ENCODE data around the gene FABP7.
"Not testable (repeated sequence)": the region's sequence is repeated elsewhere in the genome, so short reads cannot be mapped to it uniquely, and the experiment has no call there.

Gene FABP7

DNA sequence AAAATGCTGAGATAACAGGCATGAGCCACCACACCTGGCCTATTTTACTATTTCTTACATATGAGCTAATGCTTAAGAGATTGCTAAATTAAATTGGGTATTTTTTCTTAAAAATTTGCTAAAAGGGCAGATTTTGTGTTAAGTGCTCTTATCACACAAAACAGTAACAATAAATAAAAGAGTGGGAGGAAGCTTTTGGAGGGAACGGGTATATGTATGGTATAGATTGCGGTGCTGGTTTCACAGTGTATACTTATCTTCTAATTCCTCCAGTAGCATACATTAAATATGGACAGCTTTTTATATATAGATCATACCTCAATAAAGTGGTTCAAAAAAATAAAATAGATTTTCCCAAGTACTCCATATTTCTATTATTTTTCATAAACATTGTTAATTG is 39.4 kb upstream of the FABP7 start:
- TF ChIP-seq FOXP2 (optimal IDR thresholded peaks at IDR 0.05; ENCODE audit: control extremely low read depth, extremely low read length, insufficient read depth) (no peak), EZH2 (IDR thresholded peaks at IDR 0.05) (no peak), POLR2AphosphoS5 (IDR thresholded peaks at IDR 0.05; ENCODE audit: borderline replicate concordance, low read depth, low read length) (no peak)
- H3K36me3 ChIP-seq (ENCODE audit: insufficient read depth, low read length) = no peaks in the 10 kb centered on the region
- H3K27ac ChIP-seq = no peak overlapping the region
- H3K9me3 ChIP-seq (ENCODE audit: low read depth, low read length) = no peaks in the 10 kb centered on the region
- H3K4me3 ChIP-seq = no peak overlapping the region
- no peak overlapping the region for H3K9ac ChIP-seq (ENCODE audit: insufficient read length)
- DNase-seq (ENCODE audit: low read depth, low spot score) = no peak

DNA sequence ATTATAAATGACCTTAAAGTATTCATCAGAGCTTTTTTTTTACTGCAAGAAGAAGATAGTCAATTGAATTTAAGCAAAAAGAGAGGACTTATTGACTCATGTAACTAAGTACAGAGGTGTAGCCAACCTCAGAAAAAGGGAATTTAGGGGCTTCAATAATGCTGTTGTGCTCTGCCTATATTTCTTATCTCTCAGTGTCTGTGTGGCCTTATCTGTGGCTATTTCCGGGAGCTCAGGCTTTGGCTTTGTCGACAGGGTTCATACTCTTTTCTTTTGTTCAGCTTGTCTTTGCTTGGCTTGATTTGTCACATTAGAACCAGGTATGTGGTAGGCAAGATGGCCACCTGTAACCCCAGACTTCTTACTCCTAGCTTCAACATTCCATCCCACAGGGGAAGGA is 38.6 kb upstream of the FABP7 start:
- Histone ChIP-seq H3K27ac (no peak overlapping the region), H3K9me3 (ENCODE audit: low read depth, low read length) (no peaks in the 10 kb centered on the region), H3K4me3 (no peak overlapping the region), H3K36me3 (ENCODE audit: insufficient read depth, low read length) (no peaks in the 10 kb centered on the region), H3K9ac (ENCODE audit: insufficient read length) (no peak overlapping the region)
- TF ChIP-seq EZH2 (IDR thresholded peaks at IDR 0.05) (no peak), POLR2AphosphoS5 (IDR thresholded peaks at IDR 0.05; ENCODE audit: borderline replicate concordance, low read depth, low read length) (no peak), FOXP2 (optimal IDR thresholded peaks at IDR 0.05; ENCODE audit: control extremely low read depth, extremely low read length, insufficient read depth) (no peak)
- no peak for DNase-seq (ENCODE audit: low read depth, low spot score)

DNA sequence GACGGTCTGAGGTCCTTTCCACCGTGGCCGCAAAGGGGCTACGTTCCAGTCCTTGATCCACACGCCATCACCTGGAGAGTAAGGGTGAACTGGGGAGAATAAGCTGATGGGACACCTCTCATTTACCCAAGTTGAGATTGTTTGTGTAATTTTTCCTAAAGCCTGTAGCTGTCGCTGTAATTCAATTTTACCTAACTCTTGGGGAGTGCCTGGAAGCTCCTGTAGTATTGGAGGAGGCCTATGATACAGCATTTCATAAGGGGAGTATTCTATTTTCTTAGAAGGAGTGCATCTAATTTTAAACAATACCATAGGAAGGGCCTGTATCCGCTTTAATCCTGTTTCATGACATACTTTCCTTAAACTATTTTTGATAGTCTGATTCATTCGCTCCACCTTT is 35.3 kb upstream of the FABP7 start:
- not testable (repeated sequence) for DNase-seq (ENCODE audit: low read depth, low spot score); H3K4me3 ChIP-seq; H3K9me3 ChIP-seq (ENCODE audit: low read depth, low read length)

DNA sequence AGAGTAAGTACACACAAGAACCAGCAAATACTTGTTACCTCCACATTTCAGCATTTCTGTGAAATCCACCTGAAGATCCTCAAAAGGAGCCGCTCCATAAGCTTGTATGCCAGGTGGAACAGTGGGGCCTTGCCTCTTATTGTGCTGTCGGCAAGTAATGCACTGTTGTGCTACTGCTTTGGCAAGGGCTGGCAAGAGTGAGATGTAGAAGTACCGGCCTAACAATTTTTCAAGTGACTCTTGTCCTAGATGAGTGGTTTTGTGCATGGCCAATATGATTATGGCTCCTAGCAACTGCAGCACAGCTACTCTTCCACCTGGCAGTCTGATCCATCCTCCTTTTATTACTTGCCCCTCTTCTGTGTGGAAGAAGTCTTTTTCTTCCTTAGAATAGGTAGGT is 34.7 kb upstream of the FABP7 start:
- not testable (repeated sequence) for H3K4me3 ChIP-seq; H3K36me3 ChIP-seq (ENCODE audit: insufficient read depth, low read length); H3K9ac ChIP-seq (ENCODE audit: insufficient read length); H3K9me3 ChIP-seq (ENCODE audit: low read depth, low read length); H3K27ac ChIP-seq; DNase-seq (ENCODE audit: low read depth, low spot score)

More for the DNA sequence above, 35.3 kb upstream of the FABP7 start:
- not testable (repeated sequence) for H3K27ac ChIP-seq; H3K9ac ChIP-seq (ENCODE audit: insufficient read length); H3K36me3 ChIP-seq (ENCODE audit: insufficient read depth, low read length)

DNA sequence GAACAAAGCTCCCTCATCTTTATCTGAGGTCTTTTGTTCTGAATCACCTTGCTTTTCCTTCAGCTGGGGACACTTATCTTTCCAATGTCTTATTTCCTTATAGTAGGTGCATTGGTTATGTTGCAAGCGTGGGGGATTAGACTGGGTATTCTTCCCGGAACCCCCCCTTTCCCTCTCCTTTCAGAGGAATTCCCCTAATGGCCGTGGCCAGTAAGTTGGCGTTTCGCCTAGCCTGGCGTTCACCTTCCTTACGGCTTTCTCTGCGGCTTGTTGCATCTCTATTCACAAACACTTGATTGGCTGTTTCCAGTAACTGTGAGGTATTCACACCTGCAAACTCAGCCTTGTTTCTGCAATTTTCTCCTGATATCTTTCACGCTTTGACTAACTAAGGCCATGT is 32.8 kb upstream of the FABP7 start:
- TF ChIP-seq FOXP2 (optimal IDR thresholded peaks at IDR 0.05; ENCODE audit: control extremely low read depth, extremely low read length, insufficient read depth) (no peak), POLR2AphosphoS5 (IDR thresholded peaks at IDR 0.05; ENCODE audit: borderline replicate concordance, low read depth, low read length) (no peak), EZH2 (IDR thresholded peaks at IDR 0.05) (no peak)
- DNase-seq (ENCODE audit: low read depth, low spot score) = no peak
- H3K9ac ChIP-seq (ENCODE audit: insufficient read length) = no peak overlapping the region
- H3K9me3 ChIP-seq (ENCODE audit: low read depth, low read length) = 0 out of 2 replicates have a peak, but pooled peaks cover 3% of the 10 kb centered on the region
- no peaks in the 10 kb centered on the region for H3K36me3 ChIP-seq (ENCODE audit: insufficient read depth, low read length)
- H3K27ac ChIP-seq = no peak overlapping the region
- H3K4me3 ChIP-seq = no peak overlapping the region

DNA sequence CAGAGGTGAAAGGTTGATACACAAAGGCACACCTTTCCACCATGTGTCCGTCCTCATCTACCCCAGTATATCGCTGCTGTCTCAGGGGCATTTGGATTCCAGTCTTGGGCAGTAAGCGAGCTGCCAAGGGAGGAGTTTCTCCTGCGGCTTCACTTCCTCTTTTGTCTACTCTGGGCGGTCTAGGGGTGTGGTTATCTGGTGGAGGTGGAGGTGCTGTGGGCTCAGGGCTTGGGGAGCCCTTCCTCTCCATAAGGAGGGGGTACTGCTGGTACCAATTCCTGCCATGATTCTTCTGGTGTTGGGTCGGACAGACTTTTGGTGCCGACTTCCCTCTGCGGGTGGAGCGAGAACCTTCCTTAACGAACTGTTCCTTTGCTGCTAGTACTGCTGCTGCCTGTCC is 31.9 kb upstream of the FABP7 start:
- Histone ChIP-seq H3K9me3 (ENCODE audit: low read depth, low read length) (0 out of 2 replicates have a peak, but pooled peaks cover 3% of the 10 kb centered on the region), H3K27ac (no peak overlapping the region), H3K9ac (ENCODE audit: insufficient read length) (no peak overlapping the region), H3K36me3 (ENCODE audit: insufficient read depth, low read length) (no peaks in the 10 kb centered on the region), H3K4me3 (no peak overlapping the region)
- no peak for DNase-seq (ENCODE audit: low read depth, low spot score)
- TF ChIP-seq FOXP2 (optimal IDR thresholded peaks at IDR 0.05; ENCODE audit: control extremely low read depth, extremely low read length, insufficient read depth) (no peak), POLR2AphosphoS5 (IDR thresholded peaks at IDR 0.05; ENCODE audit: borderline replicate concordance, low read depth, low read length) (no peak), EZH2 (IDR thresholded peaks at IDR 0.05) (no peak)

DNA sequence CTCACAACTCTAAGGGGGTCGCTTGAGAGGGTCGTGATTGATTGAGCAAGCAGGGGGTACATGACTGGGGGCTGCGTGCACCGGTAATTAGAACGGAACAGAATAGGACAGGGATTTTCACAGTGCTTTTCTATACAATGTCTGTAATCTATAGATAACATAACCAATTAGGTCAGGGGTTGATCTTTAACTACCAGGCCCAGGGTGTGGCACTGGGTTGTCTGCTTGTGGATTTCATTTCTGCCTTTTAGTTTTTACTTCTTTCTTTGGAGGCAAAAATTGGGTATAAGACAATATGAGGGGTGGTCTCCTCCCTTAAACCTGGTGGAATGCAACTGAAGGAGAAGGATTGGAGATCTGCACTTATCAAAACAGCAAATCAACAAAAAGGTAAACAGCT is 30.6 kb upstream of the FABP7 start:
- not testable (repeated sequence) for H3K9me3 ChIP-seq (ENCODE audit: low read depth, low read length); DNase-seq (ENCODE audit: low read depth, low spot score); H3K36me3 ChIP-seq (ENCODE audit: insufficient read depth, low read length); H3K9ac ChIP-seq (ENCODE audit: insufficient read length); H3K4me3 ChIP-seq; H3K27ac ChIP-seq

DNA sequence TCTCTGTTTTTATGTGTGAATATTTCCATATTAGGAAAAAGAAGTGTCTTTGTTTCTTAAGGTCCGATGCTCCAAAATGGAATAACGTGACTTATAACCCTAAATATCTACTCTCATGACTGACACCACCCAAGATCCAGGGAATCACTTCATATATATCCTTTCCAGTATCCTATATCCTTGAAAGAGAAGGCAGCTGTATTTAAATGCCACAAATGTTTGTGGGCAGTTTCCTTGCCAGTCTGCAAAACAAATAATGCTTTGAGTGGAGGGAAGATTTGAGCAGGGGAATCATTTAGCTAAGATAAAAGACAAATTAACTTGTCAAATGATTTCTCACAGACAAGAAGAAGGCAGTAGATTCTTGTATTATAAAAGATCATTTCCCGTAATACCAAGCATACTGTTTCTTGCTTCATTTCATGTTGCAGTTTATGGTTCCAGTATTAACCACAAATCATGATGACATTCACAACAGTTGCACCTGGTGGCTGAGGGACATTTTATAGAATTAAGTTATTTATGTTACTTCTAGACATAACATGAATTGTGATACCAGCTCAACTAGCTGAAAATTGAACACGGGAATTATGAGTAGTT is 30.0 kb upstream of the FABP7 start:
- Histone ChIP-seq H3K9me3 (ENCODE audit: low read depth, low read length) (0 out of 2 replicates have a peak, but pooled peaks cover 3% of the 10 kb centered on the region), H3K36me3 (ENCODE audit: insufficient read depth, low read length) (no peaks in the 10 kb centered on the region), H3K27ac (no peak overlapping the region), H3K9ac (ENCODE audit: insufficient read length) (no peak overlapping the region), H3K4me3 (no peak overlapping the region)
- DNase-seq (ENCODE audit: low read depth, low spot score) = no peak
- TF ChIP-seq POLR2AphosphoS5 (IDR thresholded peaks at IDR 0.05; ENCODE audit: borderline replicate concordance, low read depth, low read length) (no peak), EZH2 (IDR thresholded peaks at IDR 0.05) (no peak), FOXP2 (optimal IDR thresholded peaks at IDR 0.05; ENCODE audit: control extremely low read depth, extremely low read length, insufficient read depth) (no peak)

DNA sequence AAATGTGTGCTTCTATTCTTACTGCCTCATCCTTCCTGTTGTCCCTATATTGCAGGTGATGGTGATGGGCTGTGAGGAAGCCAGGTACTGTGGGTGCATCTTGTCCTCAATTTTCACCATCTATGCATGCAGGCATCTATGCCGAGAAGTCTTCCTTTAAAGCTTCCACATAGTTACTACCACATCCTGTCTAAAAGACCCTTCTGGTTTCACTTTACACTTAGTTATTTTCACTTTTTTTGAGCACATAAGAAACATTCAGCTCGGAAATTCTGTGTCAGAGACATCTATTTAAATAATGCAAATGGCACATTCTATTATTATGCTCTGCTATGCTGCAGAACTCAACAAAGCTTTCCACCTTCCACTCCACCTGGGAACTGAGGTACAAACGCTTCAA is 28.2 kb upstream of the FABP7 start:
- Histone ChIP-seq H3K9ac (ENCODE audit: insufficient read length) (no peak overlapping the region), H3K4me3 (no peak overlapping the region), H3K27ac (no peak overlapping the region; the same call in 1 of the 2 replicates), H3K9me3 (ENCODE audit: low read depth, low read length) (0 out of 2 replicates have a peak, but pooled peaks cover 3% of the 10 kb centered on the region), H3K36me3 (ENCODE audit: insufficient read depth, low read length) (no peaks in the 10 kb centered on the region)
- DNase-seq (ENCODE audit: low read depth, low spot score) = no peak
- TF ChIP-seq FOXP2 (optimal IDR thresholded peaks at IDR 0.05; ENCODE audit: control extremely low read depth, extremely low read length, insufficient read depth) = no peak
- TF ChIP-seq EZH2 (IDR thresholded peaks at IDR 0.05) = no peak
- no peak for TF ChIP-seq POLR2AphosphoS5 (IDR thresholded peaks at IDR 0.05; ENCODE audit: borderline replicate concordance, low read depth, low read length)
